Neural cell (in vitro differentiated cells): ENCODE measurements around the gene SLX1A.

Experiments
- EP300 ChIP-seq: fragments of 450-650 bp; conservative IDR thresholded peaks from 2 replicates; pipeline ENCODE4 v1.6.1; 2014; ENCODE audit warnings: antibody characterized with exemption, mild to moderate bottlenecking, moderate library complexity; ENCODE audit not compliant: poor library complexity, severe bottlenecking
- EZH2 ChIP-seq: fragments of 200-600, 300-800 bp; shearing (Covaris generic), sonication (generic); IDR thresholded peaks from 2 replicates; pipeline ENCODE4 v1.6.1; 2014; ENCODE audit warnings: antibody characterized with exemption, low read length, borderline replicate concordance, mild to moderate bottlenecking; ENCODE audit not compliant: insufficient read depth, poor library complexity, severe bottlenecking
- POLR2AphosphoS5 ChIP-seq: IDR thresholded peaks from 2 replicates; pipeline ENCODE4 v1.6.1; 2012
- TF ChIP-seq, protein P1 (sequence below): fragments of 450-650 bp; IDR thresholded peaks from 2 replicates; pipeline ENCODE4 v1.5.1; 2014; ENCODE audit warnings: antibody characterized with exemption, mild to moderate bottlenecking, moderate library complexity; ENCODE audit not compliant: poor library complexity, severe bottlenecking

DNA sequence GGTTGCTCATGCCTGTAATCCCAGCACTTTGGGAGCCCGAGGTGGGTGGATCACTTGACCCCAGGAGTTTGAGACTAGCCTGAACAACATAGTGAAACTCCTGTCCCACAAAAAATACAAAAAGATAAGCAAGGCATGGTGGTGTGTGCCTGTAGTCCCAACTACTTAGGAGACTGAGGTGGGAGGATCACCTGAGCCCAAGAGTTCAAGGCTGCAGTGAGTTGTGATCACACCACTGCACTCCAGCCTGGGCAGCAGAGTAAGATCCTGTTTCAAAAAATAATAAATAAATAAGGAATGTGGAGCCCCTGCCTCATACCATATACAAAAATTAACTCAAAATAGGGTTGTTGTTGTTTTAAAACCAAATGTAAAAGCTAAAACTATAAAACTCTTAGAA is 36.5 kb upstream of the SLX1A start:
- no peak for TF ChIP-seq EZH2
- TF ChIP-seq, protein P1, sequence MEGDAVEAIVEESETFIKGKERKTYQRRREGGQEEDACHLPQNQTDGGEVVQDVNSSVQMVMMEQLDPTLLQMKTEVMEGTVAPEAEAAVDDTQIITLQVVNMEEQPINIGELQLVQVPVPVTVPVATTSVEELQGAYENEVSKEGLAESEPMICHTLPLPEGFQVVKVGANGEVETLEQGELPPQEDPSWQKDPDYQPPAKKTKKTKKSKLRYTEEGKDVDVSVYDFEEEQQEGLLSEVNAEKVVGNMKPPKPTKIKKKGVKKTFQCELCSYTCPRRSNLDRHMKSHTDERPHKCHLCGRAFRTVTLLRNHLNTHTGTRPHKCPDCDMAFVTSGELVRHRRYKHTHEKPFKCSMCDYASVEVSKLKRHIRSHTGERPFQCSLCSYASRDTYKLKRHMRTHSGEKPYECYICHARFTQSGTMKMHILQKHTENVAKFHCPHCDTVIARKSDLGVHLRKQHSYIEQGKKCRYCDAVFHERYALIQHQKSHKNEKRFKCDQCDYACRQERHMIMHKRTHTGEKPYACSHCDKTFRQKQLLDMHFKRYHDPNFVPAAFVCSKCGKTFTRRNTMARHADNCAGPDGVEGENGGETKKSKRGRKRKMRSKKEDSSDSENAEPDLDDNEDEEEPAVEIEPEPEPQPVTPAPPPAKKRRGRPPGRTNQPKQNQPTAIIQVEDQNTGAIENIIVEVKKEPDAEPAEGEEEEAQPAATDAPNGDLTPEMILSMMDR = no peak
- no peak for TF ChIP-seq EP300
- TF ChIP-seq POLR2AphosphoS5 = no peak
